Lung (tissue), 12 donors: Measurements from ENCODE around the gene AGRN. TPM values are rescaled to one million over a fixed set of nuclear protein-coding genes. Genes with fewer than 3 reads are reported as not detected.

Source experiments
- ATAC-seq: fragments of 200-7000 bp; cut with Tn5 transposase; one replicate; pipeline ENCODE4 v1.9.1; 2020; ENCODE audit warnings: moderate number of reproducible peaks; ENCODE audit not compliant: insufficient read depth, low FRiP score
- DNase-seq, 3 donors: peaks; one replicate each; pipeline ENCODE4 v3.0.0-alpha.2; 2013 to 2017
- H3K27ac ChIP-seq, 2 donors: one replicate each; pipeline ENCODE4 v1.5.1; 2013; ENCODE audit warnings: mild to moderate bottlenecking in 2 of 2, moderate library complexity in 2 of 2, control low read depth in 1 of 2, inconsistent platforms in 1 of 2, low read depth in 1 of 2, low read length in 1 of 2
- H3K27me3 ChIP-seq, 3 donors: one replicate each; pipeline ENCODE4 v1.5.1; 2013; ENCODE audit warnings: low read length in 2 of 3; ENCODE audit not compliant: control insufficient read depth in 3 of 3, insufficient read depth in 3 of 3
- H3K36me3 ChIP-seq, 4 donors: one replicate each; pipeline ENCODE4 v1.5.1; 2013; ENCODE audit warnings: low read length in 4 of 4, mild to moderate bottlenecking in 1 of 4, moderate library complexity in 1 of 4; ENCODE audit not compliant: control insufficient read depth in 4 of 4, insufficient read depth in 4 of 4
- H3K4me1 ChIP-seq, 5 donors: one replicate each; pipeline ENCODE4 v1.5.1; 2013; ENCODE audit warnings: low read length in 5 of 5, mild to moderate bottlenecking in 2 of 5, moderate library complexity in 1 of 5; ENCODE audit not compliant: control insufficient read depth in 5 of 5, insufficient read depth in 5 of 5
- H3K4me3 ChIP-seq: one replicate; pipeline ENCODE4 v1.5.1; 2013; ENCODE audit warnings: mild to moderate bottlenecking, control low read depth, moderate library complexity
- H3K9ac ChIP-seq, 2 donors: one replicate each; pipeline ENCODE4 v1.5.1; 2013; ENCODE audit warnings: low read length in 2 of 2, control low read depth in 1 of 2; ENCODE audit not compliant: insufficient read depth in 1 of 2
- H3K9me3 ChIP-seq, 4 donors: one replicate each; pipeline ENCODE4 v1.5.1; 2013; ENCODE audit warnings: low read length in 3 of 4, mild to moderate bottlenecking in 1 of 4, moderate library complexity in 1 of 4; ENCODE audit not compliant: control insufficient read depth in 4 of 4, insufficient read depth in 3 of 4
- WGBS, 2 donors: extraction: QIAGEN DNeasy Blood & Tissue Kit; methylation state at CpG; one replicate each; pipeline ENCODE4 v1.1.7; 2013; 5-methylcytosine and 5-hydroxymethylcytosine counted together
- polyA plus RNA-seq, 2 donors: library from polyadenylated mRNA; stranded (reverse); fragments of 200-250 nt; gene quantifications; one replicate each; pipeline ENCODE4 v1.2.1, GENCODE V29; 2013
- total RNA-seq, 2 donors: library from RNA; depleted of rRNA in 1 of 2; stranded (reverse); fragments of >200 nt in 1 of 2; gene quantifications; one replicate each; pipeline ENCODE4 v1.2.1, GENCODE V29; 2014 to 2021
- TF ChIP-seq, protein P1 (sequence below): IDR thresholded peaks from 2 replicates; pipeline ENCODE4 v1.5.1; 2012; ENCODE audit warnings: mild to moderate bottlenecking; ENCODE audit errors: control extremely low read depth, extremely low read depth
- donor health status: control.
- donor health status: control.
- donor health status: Bipolar disorder and iron deficiency.
- donor health status: healthy.
- donor health status: DM: yes; HTN: yes; CAD: no.

The AGRN gene
- total and polyA plus RNA-seq, 4 donors: 30.7 to 124 (median 85.2) TPM

DNA sequence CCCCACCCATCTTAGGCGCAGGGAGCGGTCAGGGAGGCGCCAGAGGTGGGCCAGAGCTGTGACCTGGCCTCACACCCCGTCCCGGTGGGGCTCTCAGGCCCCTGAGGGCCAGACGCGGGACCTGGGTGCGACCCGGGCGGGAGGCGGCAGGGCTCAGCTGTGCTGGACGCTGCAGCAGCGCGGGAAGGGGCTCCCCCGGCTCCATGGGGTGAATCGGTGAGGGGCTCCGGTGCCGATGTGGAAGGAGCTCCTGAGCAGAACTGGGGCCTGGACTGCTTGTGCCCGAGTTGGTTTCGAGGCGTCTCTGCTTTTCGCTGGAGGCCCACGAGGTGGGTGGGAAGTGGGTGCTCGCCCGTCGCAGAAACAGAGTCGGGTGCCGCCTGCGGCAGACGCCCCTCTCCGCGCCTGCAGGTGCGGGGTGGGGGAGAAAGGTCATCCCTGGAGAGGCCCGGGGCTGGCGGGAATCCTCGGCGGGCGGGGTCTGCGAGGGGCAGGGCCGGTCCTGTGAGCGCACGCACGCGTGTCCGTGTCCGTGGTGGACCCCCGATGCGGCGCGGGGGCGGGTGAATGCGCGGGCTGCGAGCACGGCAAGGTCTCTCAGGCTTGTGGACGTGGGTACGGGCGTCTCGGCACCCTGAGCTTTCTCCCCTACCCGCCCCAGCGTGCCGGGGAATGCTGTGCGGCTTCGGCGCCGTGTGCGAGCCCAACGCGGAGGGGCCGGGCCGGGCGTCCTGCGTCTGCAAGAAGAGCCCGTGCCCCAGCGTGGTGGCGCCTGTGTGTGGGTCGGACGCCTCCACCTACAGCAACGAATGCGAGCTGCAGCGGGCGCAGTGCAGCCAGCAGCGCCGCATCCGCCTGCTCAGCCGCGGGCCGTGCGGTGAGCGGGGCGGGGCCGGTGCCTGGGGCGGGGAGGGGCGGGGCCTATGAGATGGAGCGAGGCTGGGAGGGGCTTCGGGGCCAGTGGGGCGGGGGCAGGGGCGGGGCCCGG is 20.4 kb downstream of the AGRN start:
- no peak overlapping the region for H3K9ac ChIP-seq
- 6 to 7% methylated on average over 62 to 98 of the region's 99 CpGs for WGBS, 2 donors
- no peak overlapping the region for H3K4me3 ChIP-seq
- peaks cover 0 to 30% (median 4%) of the 10 kb centered on the region in 4 donors for H3K36me3 ChIP-seq
- H3K9me3 ChIP-seq: peaks cover 0 to 6% (median 0%) of the 10 kb centered on the region in 4 donors
- TF ChIP-seq, protein P1, sequence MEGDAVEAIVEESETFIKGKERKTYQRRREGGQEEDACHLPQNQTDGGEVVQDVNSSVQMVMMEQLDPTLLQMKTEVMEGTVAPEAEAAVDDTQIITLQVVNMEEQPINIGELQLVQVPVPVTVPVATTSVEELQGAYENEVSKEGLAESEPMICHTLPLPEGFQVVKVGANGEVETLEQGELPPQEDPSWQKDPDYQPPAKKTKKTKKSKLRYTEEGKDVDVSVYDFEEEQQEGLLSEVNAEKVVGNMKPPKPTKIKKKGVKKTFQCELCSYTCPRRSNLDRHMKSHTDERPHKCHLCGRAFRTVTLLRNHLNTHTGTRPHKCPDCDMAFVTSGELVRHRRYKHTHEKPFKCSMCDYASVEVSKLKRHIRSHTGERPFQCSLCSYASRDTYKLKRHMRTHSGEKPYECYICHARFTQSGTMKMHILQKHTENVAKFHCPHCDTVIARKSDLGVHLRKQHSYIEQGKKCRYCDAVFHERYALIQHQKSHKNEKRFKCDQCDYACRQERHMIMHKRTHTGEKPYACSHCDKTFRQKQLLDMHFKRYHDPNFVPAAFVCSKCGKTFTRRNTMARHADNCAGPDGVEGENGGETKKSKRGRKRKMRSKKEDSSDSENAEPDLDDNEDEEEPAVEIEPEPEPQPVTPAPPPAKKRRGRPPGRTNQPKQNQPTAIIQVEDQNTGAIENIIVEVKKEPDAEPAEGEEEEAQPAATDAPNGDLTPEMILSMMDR: no peak
- ATAC-seq (peak; percentile 80), DNase-seq (peak; percentile 72 to 85 (median 82))
- peaks cover 0 to 9% (median 6%) of the 10 kb centered on the region in 3 donors for H3K27me3 ChIP-seq
- peaks cover 0 to 11% (median 6%) of the 10 kb centered on the region in 5 donors for H3K4me1 ChIP-seq
- H3K27ac ChIP-seq: no peak overlapping the region

DNA sequence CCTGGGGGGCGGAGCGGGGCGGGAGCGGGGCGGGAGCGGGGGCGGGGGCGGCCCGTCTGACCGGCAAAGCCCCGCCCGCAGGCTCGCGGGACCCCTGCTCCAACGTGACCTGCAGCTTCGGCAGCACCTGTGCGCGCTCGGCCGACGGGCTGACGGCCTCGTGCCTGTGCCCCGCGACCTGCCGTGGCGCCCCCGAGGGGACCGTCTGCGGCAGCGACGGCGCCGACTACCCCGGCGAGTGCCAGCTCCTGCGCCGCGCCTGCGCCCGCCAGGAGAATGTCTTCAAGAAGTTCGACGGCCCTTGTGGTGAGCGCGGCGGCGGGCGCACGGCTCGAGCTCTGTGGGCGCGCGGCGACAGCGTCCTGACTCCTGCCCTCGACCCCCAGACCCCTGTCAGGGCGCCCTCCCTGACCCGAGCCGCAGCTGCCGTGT is 21.2 kb downstream of the AGRN start:
- Histone ChIP-seq H3K27ac (no peak overlapping the region), H3K9me3 (peaks cover 0 to 6% (median 0%) of the 10 kb centered on the region in 4 donors), H3K4me1 (peaks cover 0 to 11% (median 6%) of the 10 kb centered on the region in 5 donors), H3K9ac (no peak overlapping the region), H3K4me3 (no peak overlapping the region), H3K27me3 (peaks cover 0 to 9% (median 6%) of the 10 kb centered on the region in 3 donors), H3K36me3 (peaks cover 0 to 34% (median 5%) of the 10 kb centered on the region in 4 donors)
- TF ChIP-seq, protein P1: no peak
- WGBS, 2 donors: 64 to 67% methylated on average over 37 to 55 of the region's 60 CpGs
- DNase-seq (no peak), ATAC-seq (no peak)

DNA sequence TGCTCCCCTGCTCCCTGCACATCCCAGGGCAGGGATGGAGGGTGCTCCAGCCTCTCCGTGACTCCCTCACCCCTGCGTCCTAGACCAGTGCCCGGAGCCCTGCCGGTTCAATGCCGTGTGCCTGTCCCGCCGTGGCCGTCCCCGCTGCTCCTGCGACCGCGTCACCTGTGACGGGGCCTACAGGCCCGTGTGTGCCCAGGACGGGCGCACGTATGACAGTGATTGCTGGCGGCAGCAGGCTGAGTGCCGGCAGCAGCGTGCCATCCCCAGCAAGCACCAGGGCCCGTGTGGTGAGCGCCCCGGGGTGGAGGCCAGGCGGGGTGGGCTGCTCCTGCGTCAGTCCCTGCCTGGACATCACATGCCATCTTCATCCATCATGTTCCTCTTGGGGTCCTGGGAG is 22.0 kb downstream of the AGRN start:
- Histone ChIP-seq H3K27ac (no peak overlapping the region), H3K27me3 (peaks cover 0 to 9% (median 6%) of the 10 kb centered on the region in 3 donors), H3K36me3 (peaks cover 0 to 42% (median 6%) of the 10 kb centered on the region in 4 donors), H3K4me3 (no peak overlapping the region), H3K9ac (no peak overlapping the region), H3K4me1 (peaks cover 0 to 11% (median 6%) of the 10 kb centered on the region in 5 donors), H3K9me3 (peaks cover 0 to 6% (median 0%) of the 10 kb centered on the region in 4 donors)
- ATAC-seq (no peak), DNase-seq (no peak)
- 93 to 94% methylated on average over 23 to 25 of the region's 25 CpGs for WGBS, 2 donors
- TF ChIP-seq, protein P1: no peak
